Activated T-cell treated with anti-CD3 and anti-CD28 coated beads for 24 hours (primary cell): Measurements from ENCODE around the gene PRRG4.
"Not testable (repeated sequence)": the region's sequence is repeated elsewhere in the genome, so short reads cannot be mapped to it uniquely, and the experiment has no call there.

ENCODE experiments used
- DNase-seq: peaks from one replicate; pipeline ENCODE4 v3.0.0-alpha.2; 2020; ENCODE audit warnings: low read depth

Gene PRRG4

GRCh38 chr11:32885556-32885955, 55.8 kb downstream of the PRRG4 start:
- no peak for DNase-seq

- DNase-seq, result no peak
These were observed 56.5 kb downstream of the PRRG4 start for GRCh38 chr11:32886180-32886579.

DNA sequence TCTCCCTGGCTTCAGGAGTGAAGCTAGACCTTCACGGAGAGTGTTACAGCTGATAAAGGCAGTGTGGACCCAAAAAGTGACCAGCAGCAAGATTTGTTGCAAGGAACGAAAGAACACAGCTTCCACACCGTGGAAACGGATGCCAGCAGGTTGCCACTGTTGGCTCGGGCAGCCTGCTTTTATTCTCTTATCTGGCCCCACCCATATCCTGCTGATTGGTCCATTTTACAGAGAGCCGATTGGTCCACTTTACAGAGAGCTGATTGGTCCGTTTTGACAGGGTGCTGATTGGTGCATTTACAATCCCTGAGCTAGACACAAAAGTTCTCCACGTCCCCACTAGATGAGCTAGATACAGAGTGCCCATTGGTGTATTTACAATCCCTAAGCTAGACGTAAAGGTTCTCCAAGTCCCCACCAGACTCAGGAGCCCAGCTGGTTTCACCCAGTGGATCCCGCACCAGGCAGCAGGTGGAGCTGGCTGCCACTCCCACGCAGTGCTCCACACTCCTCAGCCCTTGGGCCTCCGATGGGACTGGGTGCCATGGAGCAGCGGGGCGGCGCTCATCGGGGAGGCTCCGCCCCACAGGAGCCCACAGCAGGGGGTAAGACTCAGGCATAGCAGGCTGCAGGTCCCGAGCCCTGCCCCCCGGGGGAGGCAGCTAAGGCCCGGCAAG, 58.1 kb downstream of the PRRG4 start:
- not testable (repeated sequence) for DNase-seq

DNA sequence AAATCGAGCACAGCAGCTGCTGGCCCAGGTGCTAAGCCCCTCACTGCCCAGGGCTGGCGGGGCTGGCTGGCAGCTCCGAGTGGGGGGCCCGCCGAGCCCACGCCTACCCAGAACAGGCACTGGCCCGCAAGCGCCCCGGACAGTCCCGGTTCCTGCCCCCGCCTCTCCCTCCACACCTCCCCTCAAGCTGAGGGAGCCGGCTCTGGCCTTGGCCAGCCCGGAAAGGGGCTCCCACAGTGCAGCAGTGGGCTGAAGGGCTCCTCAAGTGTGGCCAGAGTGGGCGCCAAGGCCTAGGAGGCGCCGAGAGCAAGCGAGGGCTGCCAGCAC, 58.6 kb downstream of the PRRG4 start:
- not testable (repeated sequence) for DNase-seq

DNA sequence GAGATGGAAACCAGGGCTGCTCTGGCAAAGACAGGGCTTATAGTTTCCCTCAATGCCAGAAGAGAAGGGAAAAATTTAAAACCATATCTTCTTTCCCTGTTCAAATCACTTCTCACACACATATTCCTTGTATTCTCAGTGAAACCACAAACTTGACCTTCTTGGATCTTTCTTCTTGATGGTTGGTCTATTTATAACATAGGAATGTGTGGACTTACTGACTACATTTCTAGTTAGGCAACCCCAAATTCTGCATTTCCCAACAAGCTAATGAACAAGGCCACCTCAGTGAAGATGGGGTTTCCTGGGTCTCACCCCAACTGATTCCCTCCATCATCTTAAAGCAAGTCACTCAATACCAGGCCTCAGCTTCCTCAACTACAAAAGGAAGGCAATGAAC, 59.1 kb downstream of the PRRG4 start:
- DNase-seq, result no peak

- DNase-seq, result no peak
These were observed 61.3 kb downstream of the PRRG4 start for GRCh38 chr11:32890843-32891656.

- DNase-seq, result peak; percentile 23
These were observed 62.1 kb downstream of the PRRG4 start for GRCh38 chr11:32891657-32892354.

DNA sequence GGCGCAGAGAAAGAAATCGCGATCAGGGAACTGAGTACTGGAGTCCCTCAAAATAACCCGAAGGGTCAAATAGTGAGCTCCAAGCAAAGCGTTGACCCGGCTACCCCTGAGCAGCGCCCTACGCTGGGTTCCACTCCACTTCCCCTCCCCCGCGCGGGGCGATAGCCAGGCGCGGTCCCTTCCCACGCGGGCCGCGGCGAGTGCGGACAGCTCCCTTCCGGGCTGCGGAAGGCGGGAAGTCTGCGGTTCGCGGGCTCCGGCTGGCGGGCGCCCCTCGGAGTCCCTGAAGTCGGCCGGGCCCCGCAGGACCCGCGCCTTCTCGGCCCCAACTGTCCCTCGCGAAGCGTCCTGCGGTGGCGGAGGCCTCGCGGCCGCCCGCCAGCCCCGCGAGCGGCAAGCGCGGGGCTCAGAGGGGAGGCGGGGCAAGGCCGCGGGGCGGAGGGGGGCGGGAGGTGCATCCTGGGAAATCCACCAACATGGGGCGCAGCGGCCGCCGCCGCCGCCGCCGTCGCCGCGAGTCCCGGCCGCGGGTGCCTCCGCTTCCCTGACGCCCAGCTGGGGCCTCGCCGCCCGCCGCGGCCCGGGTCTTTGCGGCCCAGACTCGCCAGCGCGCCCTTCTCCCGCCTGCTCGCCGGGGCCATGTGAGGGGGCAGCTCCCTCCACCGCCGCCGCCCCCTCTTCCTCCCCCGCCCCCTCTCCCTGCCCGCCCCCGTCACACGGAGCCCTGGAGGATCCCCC, 62.8 kb downstream of the PRRG4 start, which contains the start of gene QSER1:
Gene QSER1 (plus strand): TSS at position 457 of the 738 bp plus-strand sequence. CDS start 315 bp downstream, outside the sequence.
- peak; percentile 56 for DNase-seq

GRCh38 chr11:32893093-32893342, 63.3 kb downstream of the PRRG4 start:
- DNase-seq, result no peak

DNA sequence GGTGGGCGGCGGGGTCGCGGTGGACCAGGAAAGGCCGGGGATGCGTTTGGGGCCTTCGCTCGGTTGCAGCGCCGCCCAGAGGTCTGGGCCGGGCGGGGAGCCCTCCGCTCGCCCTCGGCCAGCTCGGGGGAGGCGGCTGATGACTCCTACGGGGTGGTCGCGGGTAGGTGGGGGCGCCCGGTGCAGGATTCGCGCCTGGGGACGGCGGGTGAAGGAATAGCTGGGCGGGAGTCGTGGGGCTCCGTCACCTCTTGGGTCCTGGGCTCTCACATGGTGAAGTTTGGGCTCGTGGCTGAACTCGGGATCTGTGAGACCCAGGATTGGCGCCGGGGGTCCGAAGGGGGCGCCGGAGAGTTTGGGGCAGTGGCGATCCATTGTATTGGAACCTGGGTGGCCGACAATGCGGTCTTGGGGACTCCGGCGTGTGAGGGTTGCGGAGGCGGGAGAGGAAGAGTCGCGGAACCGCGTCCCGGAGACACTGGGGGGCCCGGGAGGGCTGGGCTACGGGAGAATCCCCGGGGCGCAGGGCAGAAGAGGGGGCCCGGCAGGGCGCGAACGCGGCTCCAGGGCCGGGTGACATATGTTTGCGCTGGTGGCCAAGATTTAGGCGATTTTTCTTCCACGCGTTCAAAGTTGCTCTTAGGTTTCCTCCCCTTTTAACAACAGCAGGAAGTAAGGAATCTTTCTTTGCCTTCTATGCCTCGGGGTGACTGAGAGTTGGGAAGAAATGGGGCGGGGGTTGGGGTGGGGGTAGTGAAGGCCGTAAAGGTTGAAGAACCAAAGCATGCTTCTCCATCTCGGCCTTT, 63.8 kb downstream of the PRRG4 start:
- DNase-seq, result peak; percentile 13

- DNase-seq, result peak; percentile 8
These were observed 64.6 kb downstream of the PRRG4 start for GRCh38 chr11:32894149-32894827.

DNA sequence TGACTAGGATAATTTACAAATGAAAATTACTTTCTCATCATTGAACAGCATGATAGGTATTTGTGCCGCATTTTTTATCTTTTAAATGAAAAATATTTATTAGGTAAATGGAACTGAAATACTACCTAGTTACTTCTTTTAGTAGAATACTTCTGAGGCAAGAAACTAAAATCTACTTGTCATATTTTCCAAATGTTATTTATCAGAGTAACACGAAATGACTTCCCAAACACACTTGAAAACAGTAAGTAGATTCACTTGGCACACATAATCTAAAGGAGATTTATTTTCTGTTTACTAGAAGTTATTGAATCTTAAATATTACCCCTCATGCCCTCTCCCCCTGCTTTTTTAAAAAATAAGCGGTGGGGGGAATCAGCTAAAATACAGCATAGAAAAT, 65.2 kb downstream of the PRRG4 start:
- no peak for DNase-seq

- no peak for DNase-seq
These were observed 65.7 kb downstream of the PRRG4 start for GRCh38 chr11:32895471-32895870.

- no peak for DNase-seq
These were observed 67.4 kb downstream of the PRRG4 start for GRCh38 chr11:32897103-32897502.

DNA sequence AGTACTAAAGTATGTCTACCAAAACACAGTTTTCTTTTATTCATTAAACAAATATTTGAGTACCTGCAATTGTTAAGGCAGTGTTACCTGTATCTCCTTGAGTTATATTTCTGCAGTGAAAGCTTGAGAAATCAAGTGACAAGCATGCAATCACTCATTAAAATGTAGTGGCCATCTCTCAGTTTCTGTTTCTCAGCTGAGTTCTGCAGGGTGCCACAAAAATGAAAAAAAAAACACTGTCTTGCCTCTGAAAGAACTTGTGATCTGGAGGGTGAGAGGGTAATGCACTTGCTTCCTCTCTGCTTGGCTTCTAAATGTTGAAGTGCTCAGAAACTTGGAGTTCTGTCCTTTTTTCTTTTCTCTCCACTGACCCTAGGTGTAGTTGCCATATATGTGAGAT, 69.7 kb downstream of the PRRG4 start:
- no peak for DNase-seq

GRCh38 chr11:32902089-32902665, 72.5 kb downstream of the PRRG4 start:
- DNase-seq, result no peak

DNA sequence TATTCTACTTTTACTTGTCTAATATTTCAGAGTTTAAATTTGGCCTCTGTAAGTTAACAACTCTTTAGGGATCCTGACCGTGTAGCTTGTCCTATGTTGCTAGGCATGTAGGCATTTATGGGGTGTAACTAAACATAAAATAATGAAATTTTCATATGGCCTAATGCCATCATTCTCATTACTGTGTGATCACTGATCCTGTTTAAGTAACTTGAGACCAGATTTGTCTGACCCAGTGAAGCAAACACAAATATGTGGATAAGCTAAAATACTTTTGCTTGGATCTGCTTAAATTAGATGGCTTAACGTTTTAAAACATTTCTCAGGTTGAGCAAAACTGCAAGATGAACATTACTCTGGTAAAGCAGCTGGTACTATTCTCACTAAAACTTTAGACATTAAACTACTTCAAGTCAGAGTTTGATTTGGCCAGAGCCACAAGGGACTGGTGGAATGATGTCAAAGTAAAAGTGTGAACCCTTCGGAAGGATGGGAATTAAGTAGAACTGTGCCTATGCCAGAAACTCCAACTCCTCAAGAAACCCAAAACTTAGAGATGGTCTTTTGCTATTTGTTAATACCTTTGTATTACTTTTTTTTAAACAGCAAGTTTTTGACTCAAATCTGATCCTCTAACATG, 75.4 kb downstream of the PRRG4 start:
- DNase-seq, result no peak
